GM21360 (cell line): Measurements from ENCODE around the gene SETBP1.

Source experiments
- ATAC-seq: cut with Tn5 transposase; IDR thresholded peaks from one replicate; pipeline ENCODE4 v1.9.1; 2021; ENCODE audit warnings: mild to moderate bottlenecking, moderate library complexity; ENCODE audit not compliant: unreplicated experiment

SETBP1 gene

DNA sequence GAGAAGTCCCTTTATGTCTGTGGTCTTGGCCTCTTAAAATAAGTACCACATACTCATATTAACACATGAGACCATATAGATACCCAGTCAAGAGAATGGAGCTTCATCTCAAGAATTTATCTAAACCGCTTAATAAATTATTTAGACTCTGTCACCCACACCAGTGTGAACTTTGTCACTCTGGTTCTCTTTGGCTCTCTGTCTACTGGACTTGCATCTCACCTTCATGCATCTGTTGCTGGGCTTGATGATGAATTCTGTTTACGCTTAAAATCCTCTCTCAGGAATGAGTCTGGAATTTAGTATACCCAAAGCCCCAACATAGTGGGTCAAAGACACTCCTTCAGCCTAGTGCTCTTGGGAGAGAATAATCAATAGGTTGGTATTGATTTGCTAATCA lies 73.9 kb downstream of the SETBP1 start:
- ATAC-seq = no peak

DNA sequence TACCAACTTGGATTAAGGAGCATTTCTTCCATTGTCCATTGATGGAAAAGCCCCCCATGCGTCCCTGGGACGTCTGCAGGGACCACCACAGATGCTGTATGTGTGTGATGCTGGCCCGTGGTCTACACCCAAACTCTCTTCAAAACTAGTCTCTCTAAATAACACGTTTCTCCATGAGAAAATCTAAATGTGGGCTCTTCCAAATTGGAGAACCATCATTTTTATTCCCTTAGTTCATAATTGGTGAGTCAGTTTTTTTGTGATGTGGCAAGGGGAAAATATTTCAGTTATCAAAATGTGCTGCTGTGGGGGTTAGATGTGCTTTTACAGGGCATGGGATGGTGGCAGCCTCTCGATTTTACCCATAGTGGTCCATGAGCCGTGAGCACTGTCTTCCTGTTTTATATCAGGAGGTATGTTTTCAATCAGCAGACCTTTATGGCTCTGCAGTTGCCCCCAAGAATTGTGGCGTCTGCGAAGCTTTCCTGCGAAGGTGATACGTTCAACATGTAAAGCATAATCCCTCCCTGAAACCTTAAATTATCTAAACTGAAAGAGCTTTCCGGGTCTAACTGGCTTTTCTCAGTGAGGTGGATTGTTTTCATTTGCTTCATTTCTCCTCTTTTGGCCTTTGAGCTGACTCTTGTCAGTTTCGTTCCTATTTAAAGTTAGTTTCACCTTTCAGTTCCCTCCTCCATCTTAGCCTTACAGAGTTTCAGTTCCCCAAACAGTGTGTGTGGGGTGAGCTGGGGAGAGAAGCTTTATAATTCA lies 78.4 kb downstream of the SETBP1 start:
- ATAC-seq = peak; percentile 91

DNA sequence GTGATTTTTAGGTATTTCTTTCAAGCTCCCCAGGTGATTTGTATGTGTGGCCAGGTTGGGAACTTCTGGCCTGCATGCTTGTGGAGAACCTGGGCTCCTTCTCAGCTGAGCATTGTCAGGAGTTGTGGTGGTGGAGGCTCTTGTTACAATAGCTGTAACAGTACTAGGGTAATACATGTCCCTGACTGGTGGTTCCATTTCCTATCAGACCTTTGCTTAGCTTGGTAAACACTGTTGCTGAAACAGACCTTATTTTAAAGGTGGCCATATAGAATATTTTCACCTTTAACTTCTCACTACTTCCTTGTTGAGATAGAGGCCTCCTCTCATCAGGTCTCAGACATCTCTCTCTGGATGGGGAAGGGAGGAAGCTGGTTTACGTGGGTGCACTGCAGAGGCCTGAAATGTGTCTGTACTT lies 79.2 kb downstream of the SETBP1 start:
- peak; percentile 49 for ATAC-seq

DNA sequence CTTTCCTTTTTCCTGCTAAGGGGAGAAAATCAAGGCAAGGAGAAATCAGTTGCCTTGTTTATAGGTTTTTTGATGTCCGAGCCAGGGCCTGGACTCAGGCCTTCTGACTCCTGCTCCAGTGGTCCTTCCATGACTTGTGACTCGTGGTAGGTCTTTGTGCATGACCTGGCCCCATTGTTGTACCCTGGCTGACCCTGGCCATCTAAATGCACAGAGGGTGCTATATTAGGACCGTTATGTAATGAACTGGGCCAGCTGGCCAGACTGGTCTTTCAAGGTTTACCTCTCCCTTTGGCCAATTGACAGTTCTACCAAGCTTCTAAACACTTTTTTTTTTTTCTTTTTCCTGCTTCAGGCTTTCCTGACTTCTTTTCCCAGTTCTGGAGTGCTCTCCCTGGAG lies 81.1 kb downstream of the SETBP1 start:
- ATAC-seq = no peak

DNA sequence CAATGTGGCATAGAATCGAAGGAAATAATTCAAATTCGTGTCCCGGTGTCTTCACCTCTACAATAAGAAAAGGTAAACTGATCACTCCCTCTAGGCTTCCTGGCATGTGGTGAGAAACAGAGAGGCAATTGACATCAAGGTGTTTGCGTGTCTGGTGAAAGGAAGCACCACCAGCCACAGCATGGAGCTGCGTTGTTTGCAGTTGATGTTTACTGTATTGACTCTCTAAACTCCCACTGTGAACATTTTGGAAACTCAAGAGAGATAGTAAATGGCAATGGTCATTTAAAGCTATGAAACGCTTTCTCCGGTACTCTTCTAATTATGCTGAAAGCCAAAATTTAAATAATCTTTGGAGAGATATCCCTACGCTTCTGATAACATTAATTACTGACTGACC lies 82.6 kb downstream of the SETBP1 start:
- ATAC-seq = no peak

- ATAC-seq = no peak
Measured at GRCh38 chr18:44764863-44765262, 84.2 kb downstream of the SETBP1 start.

DNA sequence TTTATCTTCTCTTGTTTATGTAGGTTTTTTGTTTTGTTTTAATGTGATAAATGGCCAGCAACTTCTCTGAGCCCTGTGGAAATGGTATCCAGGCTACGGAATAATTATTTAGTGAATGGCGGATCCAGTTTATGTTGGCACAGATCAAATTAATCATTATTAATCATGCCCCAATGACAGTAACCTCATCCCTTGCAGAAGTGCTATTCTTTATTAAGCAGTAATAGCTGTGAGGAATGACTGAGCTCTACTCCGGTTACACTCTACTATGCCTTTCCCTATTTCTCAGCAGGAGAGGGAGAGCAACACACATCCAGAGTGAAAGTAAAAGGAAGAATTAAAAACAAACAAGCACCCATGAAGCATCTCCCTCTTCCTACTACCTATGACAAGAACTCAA lies 84.8 kb downstream of the SETBP1 start:
- no peak for ATAC-seq

DNA sequence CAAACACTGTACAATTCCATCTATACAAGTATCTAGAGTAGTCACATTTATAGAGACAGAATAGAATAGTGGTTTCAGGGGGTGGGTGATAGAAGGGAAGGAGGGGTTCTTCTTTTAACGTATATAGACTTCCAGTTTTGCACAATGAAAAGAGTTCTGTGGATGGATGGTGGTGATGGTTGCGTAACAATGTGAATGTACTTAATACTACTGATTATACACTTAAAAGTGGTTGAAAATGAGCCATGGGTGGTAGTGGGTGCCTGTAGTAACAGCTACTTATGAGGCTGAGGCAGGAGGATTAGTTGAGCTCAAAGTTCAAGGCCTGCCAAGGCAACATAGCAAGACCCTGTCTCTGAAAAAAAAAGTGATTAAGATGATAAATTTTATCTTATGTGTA lies 85.8 kb downstream of the SETBP1 start:
- ATAC-seq = no peak

GRCh38 chr18:44767807-44768206 lies 87.1 kb downstream of the SETBP1 start:
- ATAC-seq = no peak

- no peak for ATAC-seq
Measured at GRCh38 chr18:44770641-44771040, 90.0 kb downstream of the SETBP1 start.

- no peak for ATAC-seq
Measured at GRCh38 chr18:44771572-44771955, 90.9 kb downstream of the SETBP1 start.

GRCh38 chr18:44771956-44772917 lies 91.5 kb downstream of the SETBP1 start:
- no peak for ATAC-seq

DNA sequence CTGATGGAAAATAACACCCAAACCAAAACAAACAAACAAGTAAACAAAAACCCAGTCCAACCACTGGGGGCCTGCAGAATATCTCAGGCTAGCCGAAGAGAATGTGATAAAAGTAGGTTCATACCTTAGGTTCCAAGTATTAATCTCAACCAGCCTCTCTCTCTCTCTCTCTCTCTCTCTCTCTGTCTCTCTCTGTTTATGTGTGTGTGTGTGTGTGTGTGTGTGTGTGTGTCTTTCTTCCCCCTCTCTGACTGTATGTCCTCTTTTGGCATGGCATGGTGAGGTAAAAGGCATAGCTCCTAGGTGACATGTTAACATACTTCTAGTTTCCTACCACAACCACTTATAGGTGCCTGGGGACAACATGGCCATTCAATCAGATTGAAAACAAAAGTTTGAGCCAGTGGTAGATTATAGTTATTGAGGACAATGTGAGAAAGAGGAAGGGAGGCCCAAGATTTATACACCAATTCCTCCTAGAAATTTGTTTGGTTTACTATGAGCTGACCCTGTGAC lies 93.0 kb downstream of the SETBP1 start:
- ATAC-seq = no peak

DNA sequence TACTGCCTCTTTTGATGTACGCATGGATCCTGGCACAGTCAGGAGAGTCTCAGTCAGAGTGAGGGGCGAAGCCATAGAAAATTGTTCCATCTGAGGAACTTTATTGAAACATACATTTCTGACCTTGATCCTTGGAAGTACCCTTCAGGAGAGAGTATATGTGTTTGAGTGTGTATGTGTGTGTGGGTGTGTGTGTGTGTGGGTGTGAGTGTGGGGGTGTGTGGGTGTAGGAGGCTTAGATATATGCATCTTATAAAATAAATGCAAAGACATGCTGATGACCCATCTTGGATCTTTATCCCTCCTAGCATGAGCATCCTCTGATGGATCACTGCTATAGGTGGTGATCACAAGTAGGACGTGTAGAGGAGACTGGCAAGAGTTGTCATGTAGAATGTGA lies 93.5 kb downstream of the SETBP1 start:
- ATAC-seq = no peak

DNA sequence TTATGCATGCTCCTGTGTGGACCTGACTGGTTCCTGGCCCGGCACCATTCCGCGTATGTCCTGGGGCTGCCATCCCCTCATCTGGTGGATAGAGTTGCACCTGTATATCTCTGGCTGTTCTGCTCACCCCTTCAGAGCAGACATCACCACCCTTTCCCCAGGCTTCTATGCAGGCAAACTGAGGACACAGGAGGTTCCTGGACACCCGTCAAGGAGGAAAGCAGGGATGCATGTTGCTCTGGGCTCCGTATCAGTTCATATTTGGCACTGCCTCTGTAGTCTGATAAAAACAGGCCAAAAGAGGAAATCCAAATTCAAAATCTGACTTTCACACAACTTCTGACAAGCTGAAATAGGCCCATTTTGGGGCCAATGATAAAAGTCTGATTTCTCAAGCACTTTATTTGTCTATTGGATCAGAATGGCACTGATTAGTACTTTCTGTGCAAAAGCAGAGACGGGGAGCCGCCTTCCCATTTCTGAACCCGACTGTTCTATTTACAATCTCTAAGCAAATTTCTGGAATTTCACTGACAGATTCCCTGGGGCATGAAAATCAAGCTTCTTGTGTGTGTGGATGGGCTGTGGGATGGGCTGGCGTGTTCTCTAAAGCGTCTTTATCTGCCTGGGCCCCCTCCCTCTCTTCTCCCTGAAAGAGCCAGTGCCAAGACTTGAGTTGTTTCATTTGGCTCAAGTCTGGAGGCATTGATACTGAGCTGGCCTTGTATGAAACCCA lies 96.9 kb downstream of the SETBP1 start:
- no peak for ATAC-seq

- ATAC-seq = no peak
Measured at GRCh38 chr18:44778788-44779187, 98.1 kb downstream of the SETBP1 start.

DNA sequence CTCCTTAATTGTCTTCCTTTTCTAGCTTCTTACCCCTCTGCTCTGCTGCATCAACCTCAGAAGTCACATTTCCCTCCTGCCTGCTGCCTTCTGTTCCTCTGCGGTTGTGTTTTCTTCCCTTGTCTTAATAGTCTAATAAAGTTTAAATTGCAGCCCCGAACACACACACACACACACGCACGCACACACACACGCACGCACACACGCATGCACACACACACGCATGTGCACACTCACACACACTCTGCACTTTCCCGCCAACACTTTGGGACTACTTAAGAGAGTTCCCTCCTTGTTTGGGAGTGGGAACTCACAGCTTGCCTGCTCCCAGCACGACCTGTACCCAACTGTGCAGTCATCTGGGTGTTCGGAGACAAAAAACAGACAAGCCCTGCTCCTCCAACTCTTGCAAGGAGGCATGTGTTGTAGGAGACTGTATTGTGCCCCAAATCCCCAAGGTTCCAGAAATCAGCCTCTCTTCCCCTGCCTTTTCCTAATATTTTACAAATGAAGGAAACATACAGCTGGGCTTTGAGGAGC lies 99.1 kb downstream of the SETBP1 start:
- no peak for ATAC-seq

- no peak for ATAC-seq
Measured at GRCh38 chr18:44781886-44782285, 101.2 kb downstream of the SETBP1 start.

- ATAC-seq = no peak
Measured at GRCh38 chr18:44782617-44783016, 101.9 kb downstream of the SETBP1 start.

DNA sequence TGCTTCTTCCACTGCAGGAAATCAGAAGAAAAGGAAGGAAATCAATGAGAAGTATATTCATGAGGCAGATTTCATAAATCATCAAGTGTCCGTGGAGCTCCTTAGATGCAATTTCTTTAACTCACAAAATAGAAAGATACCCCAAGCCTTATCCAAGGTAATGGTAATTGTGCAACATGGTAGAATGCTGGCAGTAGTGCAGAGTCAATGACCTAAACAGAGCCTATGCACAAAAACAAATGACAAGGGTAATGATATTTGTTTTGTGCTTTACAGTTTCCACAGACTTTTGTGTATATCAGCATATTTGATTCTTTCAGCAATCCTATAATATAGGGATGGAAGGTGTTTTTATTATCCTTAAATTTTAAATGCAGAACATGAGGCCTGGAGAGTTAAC lies 102.7 kb downstream of the SETBP1 start:
- ATAC-seq = no peak

- ATAC-seq = peak; percentile 26
Measured at GRCh38 chr18:44786257-44786656, 105.6 kb downstream of the SETBP1 start.
